OCI-LY3 (cell line): Measurements from ENCODE around the gene TRPM1.

Experiments
- H2AFZ ChIP-seq: fragments of 200-600, 300-600 bp; shearing (Covaris generic); 2 replicates; pipeline ENCODE4 v1.6.0; 2014; ENCODE audit warnings: antibody characterized with exemption, low read depth, low read length
- H3K27ac ChIP-seq: fragments of 200-600, 300-600 bp; sonication (generic); 2 replicates; pipeline ENCODE4 v1.5.1; 2014; ENCODE audit warnings: mild to moderate bottlenecking, low read length, moderate library complexity, mixed read lengths
- H3K27me3 ChIP-seq: fragments of 200-600, 300-600 bp; sonication (generic); 2 replicates; pipeline ENCODE4 v1.6.1; 2014; ENCODE audit warnings: low read depth, low read length, mixed read lengths
- H3K36me3 ChIP-seq: fragments of 200-600, 300-600 bp; sonication (generic); replicated peaks from 2 replicates; pipeline ENCODE3; 2014; ENCODE audit warnings: low read depth, low read length, mixed read lengths
- H3K4me1 ChIP-seq: fragments of 300-600, 200-600 bp; sonication (generic); 2 replicates; pipeline ENCODE4 v1.6.1; 2014; ENCODE audit warnings: low read length, mixed read lengths
- H3K4me2 ChIP-seq: fragments of 200-600, 300-600 bp; sonication (generic); 2 replicates; pipeline ENCODE4 v1.6.1; 2014; ENCODE audit warnings: low read length, mixed read lengths
- H3K4me3 ChIP-seq: fragments of 300-600, 200-600 bp; sonication (generic); 2 replicates; pipeline ENCODE4 v1.5.1; 2014; ENCODE audit warnings: antibody characterized with exemption, mild to moderate bottlenecking, low read length, moderate library complexity
- H3K79me2 ChIP-seq: fragments of 300-600, 200-600 bp; shearing (Covaris generic); 2 replicates; pipeline ENCODE4 v1.6.1; 2014; ENCODE audit warnings: mild to moderate bottlenecking, low read length, mixed read lengths
- H3K9ac ChIP-seq: fragments of 300-600, 200-600 bp; shearing (Covaris generic); 2 replicates; pipeline ENCODE4 v1.6.0; 2014; ENCODE audit warnings: mild to moderate bottlenecking, low read length, moderate library complexity
- H3K9me3 ChIP-seq: fragments of 200-600, 300-600 bp; shearing (Covaris generic); 2 replicates; pipeline ENCODE4 v1.6.1; 2014; ENCODE audit warnings: low read length, mixed read lengths; ENCODE audit not compliant: insufficient read depth
- H4K20me1 ChIP-seq: fragments of 200-600, 300-600 bp; sonication (generic); 2 replicates; pipeline ENCODE4 v1.6.1; 2016; ENCODE audit warnings: low read length, mixed read lengths; ENCODE audit not compliant: insufficient read depth
- CTCF ChIP-seq: fragments of 200-600, 300-600 bp; sonication (generic); IDR thresholded peaks from 2 replicates; pipeline ENCODE4 v1.5.1; 2014; ENCODE audit warnings: antibody characterized with exemption, low read length, low read depth
- EZH2phosphoT487 ChIP-seq: fragments of 200-600 bp; shearing (Covaris generic); IDR thresholded peaks from 2 replicates; pipeline ENCODE4 v1.6.1; 2018; ENCODE audit warnings: antibody characterized with exemption, mixed run types, low read depth

TRPM1 gene

GRCh38 chr15:31106495-31107300 is 5.2 kb upstream of the TRPM1 start:
- no peak overlapping the region for H3K9ac ChIP-seq
- H3K9me3 ChIP-seq: no peaks in the 10 kb centered on the region
- H3K79me2 ChIP-seq: no peaks in the 10 kb centered on the region
- no peaks in the 10 kb centered on the region for H3K27me3 ChIP-seq
- no peak overlapping the region for H3K27ac ChIP-seq
- peaks cover 7% of the 10 kb centered on the region; the same call in 1 of the 2 replicates for H3K4me1 ChIP-seq
- H4K20me1 ChIP-seq: no peaks in the 10 kb centered on the region
- TF ChIP-seq CTCF (no peak), EZH2phosphoT487 (no peak)
- no peaks in the 10 kb centered on the region for H3K36me3 ChIP-seq
- no peak overlapping the region for H3K4me2 ChIP-seq
- H3K4me3 ChIP-seq: no peak overlapping the region
- H2AFZ ChIP-seq: no peak overlapping the region

GRCh38 chr15:31104003-31104402 is 2.5 kb upstream of the TRPM1 start:
- Histone ChIP-seq H3K9ac (no peak overlapping the region), H3K4me1 (peaks cover 23% of the 10 kb centered on the region), H3K27me3 (peaks cover 10% of the 10 kb centered on the region; the same call in 1 of the 2 replicates), H3K4me3 (no peak overlapping the region), H3K79me2 (no peaks in the 10 kb centered on the region), H3K27ac (no peak overlapping the region), H3K9me3 (no peaks in the 10 kb centered on the region), H3K4me2 (no peak overlapping the region), H3K36me3 (no peaks in the 10 kb centered on the region), H4K20me1 (no peaks in the 10 kb centered on the region), H2AFZ (no peak overlapping the region)
- no peak for TF ChIP-seq CTCF
- no peak for TF ChIP-seq EZH2phosphoT487

GRCh38 chr15:31102374-31103342 is 1.1 kb upstream of the TRPM1 start:
- Histone ChIP-seq H2AFZ (no peak overlapping the region), H3K27ac (no peak overlapping the region), H3K9ac (no peak overlapping the region), H3K4me1 (peaks cover 33% of the 10 kb centered on the region), H3K4me3 (no peak overlapping the region), H3K36me3 (no peaks in the 10 kb centered on the region), H3K27me3 (peaks cover 10% of the 10 kb centered on the region; the same call in 1 of the 2 replicates), H3K79me2 (no peaks in the 10 kb centered on the region), H3K4me2 (no peak overlapping the region), H4K20me1 (no peaks in the 10 kb centered on the region), H3K9me3 (no peaks in the 10 kb centered on the region)
- no peak for TF ChIP-seq CTCF
- TF ChIP-seq EZH2phosphoT487: no peak

DNA sequence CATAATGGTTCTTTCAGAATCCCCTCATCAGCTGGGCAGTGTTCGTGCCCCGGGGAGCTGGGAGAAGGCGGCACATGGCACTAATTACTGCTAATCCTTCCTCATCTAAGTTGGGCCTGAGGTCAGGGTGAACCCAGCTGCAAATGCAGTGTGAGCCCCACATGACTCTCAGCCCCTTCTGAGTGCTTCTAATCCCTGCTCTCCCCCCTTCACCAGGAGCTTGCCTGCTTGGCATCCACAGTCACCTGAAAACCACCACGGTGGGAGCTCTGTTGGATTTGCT is 455 bp upstream of the TRPM1 start:
- H3K9ac ChIP-seq: no peak overlapping the region
- no peaks in the 10 kb centered on the region for H3K36me3 ChIP-seq
- no peak overlapping the region for H2AFZ ChIP-seq
- H3K27ac ChIP-seq: no peak overlapping the region
- TF ChIP-seq CTCF: no peak
- no peak for TF ChIP-seq EZH2phosphoT487
- H3K79me2 ChIP-seq: no peaks in the 10 kb centered on the region
- peaks cover 33% of the 10 kb centered on the region for H3K4me1 ChIP-seq
- no peaks in the 10 kb centered on the region for H3K9me3 ChIP-seq
- no peak overlapping the region for H3K4me2 ChIP-seq
- H3K27me3 ChIP-seq: peaks cover 10% of the 10 kb centered on the region; the same call in 1 of the 2 replicates
- no peaks in the 10 kb centered on the region for H4K20me1 ChIP-seq
- no peak overlapping the region for H3K4me3 ChIP-seq
